NT2/D1 (cell line): Measurements from ENCODE around the gene PHOSPHO2.

Experiments used
- SUZ12 ChIP-seq: IDR thresholded peaks from 2 replicates; pipeline ENCODE4 v1.6.1; 2011; ENCODE audit not compliant: insufficient read length, insufficient read depth; ENCODE audit errors: extremely low read depth
- ZNF274 ChIP-seq: IDR thresholded peaks from 2 replicates; pipeline ENCODE4 v1.6.1; 2011; ENCODE audit warnings: mild to moderate bottlenecking, low read depth, low read length

- TF ChIP-seq SUZ12 (no peak), ZNF274 (no peak)
These were observed 13.4 kb downstream of the PHOSPHO2 start for GRCh38 chr2:169707626-169708025.
